ENCODE results near the gene HTT. TPM values are rescaled to one million over a fixed set of nuclear protein-coding genes. Genes with fewer than 3 reads are reported as not detected.

HTT gene
- total RNA-seq, 1 experiment from 2014 or later, result 64.4 TPM

GRCh38 chr4:3227878-3228675, 153.6 kb downstream of the HTT start:
- Histone ChIP-seq H3K23ac (ENCODE audit: insufficient read length, low read depth, low read length) (no peak overlapping the region), H3K4me1 (ENCODE audit: insufficient read depth, low read length) (no peaks in the 10 kb centered on the region), H2AK5ac (ENCODE audit: insufficient read length, low read length) (no peak overlapping the region), H4K5ac (ENCODE audit: insufficient read length, low read depth, low read length) (no peak overlapping the region), H2BK120ac (ENCODE audit: low read depth, low read length, poor library complexity, severe bottlenecking) (no peak overlapping the region), H3K27me3 (ENCODE audit: insufficient read depth, low read length) (no peaks in the 10 kb centered on the region), H4K20me1 (ENCODE audit: control insufficient read depth, insufficient read depth, insufficient read length) (peaks cover 5% of the 10 kb centered on the region), H2BK15ac (ENCODE audit: low read depth, low read length) (no peak overlapping the region), H3K14ac (ENCODE audit: insufficient read depth, low read length) (no peak overlapping the region), H3K79me2 (ENCODE audit: insufficient read depth, low read length) (no peaks in the 10 kb centered on the region), H3K4ac (ENCODE audit: low read depth, low read length) (no peak overlapping the region), H3K23me2 (ENCODE audit: insufficient read length, low read depth, low read length, poor library complexity, severe bottlenecking) (no peaks in the 10 kb centered on the region), H4K91ac (ENCODE audit: insufficient read length, low read depth, low read length) (no peak overlapping the region), H3T11ph (ENCODE audit: low read length) (no peak overlapping the region), H2BK5ac (ENCODE audit: insufficient read length, low read length) (no peak overlapping the region), H3K18ac (ENCODE audit: insufficient read length, low read depth, low read length) (no peak overlapping the region), H3K9ac (ENCODE audit: extremely low read depth, insufficient read length, low read length) (no peak overlapping the region), H4K8ac (replicated peaks; ENCODE audit: insufficient read length, low read depth, low read length) (no peak overlapping the region), H3K9me3 (ENCODE audit: control insufficient read depth, low read depth, low read length) (no peaks in the 10 kb centered on the region), H2BK20ac (ENCODE audit: low read depth, low read length, poor library complexity, severe bottlenecking) (no peak overlapping the region), H3K56ac (ENCODE audit: insufficient read length, low read depth, low read length) (no peak overlapping the region), H2BK12ac (ENCODE audit: insufficient read length, low read depth, low read length) (no peak overlapping the region), H3K79me1 (ENCODE audit: insufficient read depth, low read depth, low read length, poor library complexity, severe bottlenecking) (no peaks in the 10 kb centered on the region), H3K27ac (ENCODE audit: insufficient read length, low read depth, low read length) (no peak overlapping the region), H3K4me2 (ENCODE audit: insufficient read depth, insufficient read length, low read length) (no peak overlapping the region), H2AFZ (ENCODE audit: low read length) (no peak overlapping the region)
- Mint-ChIP-seq H3K9me3 (peaks cover 3 to 7% of the 10 kb centered on the region in 2 experiments; a peak in 3 of 5 replicates), H3K27ac (no peak overlapping the region; a peak in 1 of 7 replicates), H3K36me3 (ENCODE audit: insufficient read depth in 1 of 3, low read depth in 3 of 3) (peaks cover 56 to 77% (median 68%) of the 10 kb centered on the region in 3 experiments), H3K27me3 (ENCODE audit: low read depth) (no peaks in the 10 kb centered on the region), H3K4me3 (no peak overlapping the region), H3K4me1 (no peaks in the 10 kb centered on the region)
- no CpG with 5 or more reads among the region's 23 CpGs for WGBS (ENCODE audit: extremely low coverage, insufficient read length, low lambda C conversion rate)
- DNase-seq, result no peak
- TF ChIP-seq, protein P1, sequence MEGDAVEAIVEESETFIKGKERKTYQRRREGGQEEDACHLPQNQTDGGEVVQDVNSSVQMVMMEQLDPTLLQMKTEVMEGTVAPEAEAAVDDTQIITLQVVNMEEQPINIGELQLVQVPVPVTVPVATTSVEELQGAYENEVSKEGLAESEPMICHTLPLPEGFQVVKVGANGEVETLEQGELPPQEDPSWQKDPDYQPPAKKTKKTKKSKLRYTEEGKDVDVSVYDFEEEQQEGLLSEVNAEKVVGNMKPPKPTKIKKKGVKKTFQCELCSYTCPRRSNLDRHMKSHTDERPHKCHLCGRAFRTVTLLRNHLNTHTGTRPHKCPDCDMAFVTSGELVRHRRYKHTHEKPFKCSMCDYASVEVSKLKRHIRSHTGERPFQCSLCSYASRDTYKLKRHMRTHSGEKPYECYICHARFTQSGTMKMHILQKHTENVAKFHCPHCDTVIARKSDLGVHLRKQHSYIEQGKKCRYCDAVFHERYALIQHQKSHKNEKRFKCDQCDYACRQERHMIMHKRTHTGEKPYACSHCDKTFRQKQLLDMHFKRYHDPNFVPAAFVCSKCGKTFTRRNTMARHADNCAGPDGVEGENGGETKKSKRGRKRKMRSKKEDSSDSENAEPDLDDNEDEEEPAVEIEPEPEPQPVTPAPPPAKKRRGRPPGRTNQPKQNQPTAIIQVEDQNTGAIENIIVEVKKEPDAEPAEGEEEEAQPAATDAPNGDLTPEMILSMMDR (conservative IDR thresholded peaks at IDR 0.05), result no peak
